ENCODE data around the gene ANKRD62. TPM values are rescaled to one million over a fixed set of nuclear protein-coding genes. Genes with fewer than 3 reads are reported as not detected.
A peak's percentile ranks its signal among the peaks of the same experiment; 100 is the strongest.
"Not testable (repeated sequence)": the region's sequence is repeated elsewhere in the genome, so short reads cannot be mapped to it uniquely, and the experiment has no call there.

Gene ANKRD62
- total RNA-seq, 1 experiment from 2014 or later, result not detected

DNA sequence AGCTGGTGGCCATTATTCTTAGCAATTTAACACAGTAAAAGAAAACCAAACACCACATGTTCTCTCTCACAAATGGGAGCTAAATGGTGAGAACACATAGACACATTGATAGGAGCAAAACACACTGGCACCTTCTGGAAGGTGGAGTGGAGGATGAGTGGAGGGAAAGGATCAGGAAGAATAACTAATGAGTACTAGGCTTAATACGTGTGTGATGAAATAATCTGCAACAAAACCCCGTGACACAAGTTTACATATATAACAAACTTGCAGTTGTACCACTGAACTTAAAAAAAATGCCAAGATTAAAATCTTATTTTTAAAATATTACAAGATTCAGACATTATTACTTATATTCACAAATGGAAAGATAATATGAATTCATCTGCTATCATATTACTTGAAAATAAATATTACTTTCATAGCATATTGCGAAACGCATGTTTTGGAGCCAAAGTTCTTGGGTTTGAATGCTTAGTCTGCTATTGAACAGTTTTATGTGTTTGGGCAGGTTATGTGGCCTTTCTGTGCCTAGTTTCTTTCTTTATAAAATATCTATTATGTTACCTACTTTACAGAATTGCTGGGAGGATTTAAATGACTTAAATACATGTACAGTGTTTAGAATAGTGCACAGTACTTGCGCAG, 20.5 kb downstream of the ANKRD62 start:
- intact Hi-C loops (cut with micrococcal nuclease; ENCODE audit: unreplicated experiment), result no loop called here
- H3K27ac ChIP-seq (ENCODE audit: low read depth, low read length, poor library complexity, severe bottlenecking), result no peak overlapping the region
- no peaks in the 10 kb centered on the region for H3K27me3 ChIP-seq (replicated peaks; ENCODE audit: insufficient read depth, low read depth, low read length, poor library complexity)
- H3K4me3 ChIP-seq (ENCODE audit: low read depth, low read length, poor library complexity, severe bottlenecking), result no peak overlapping the region
- H3K36me3 ChIP-seq (ENCODE audit: insufficient read depth, low read length, poor library complexity, severe bottlenecking), result no peaks in the 10 kb centered on the region
- no TSS peak for BruUV-seq (replicated peaks)
- DNase-seq (ENCODE audit: low spot score), result no peak
- ChIA-PET POLR2A (ENCODE audit: low non-redundant PET) (no interaction called here), CTCF (no interaction called here)
- H3K4me1 ChIP-seq (ENCODE audit: insufficient read depth, low read length, poor library complexity, severe bottlenecking), result no peaks in the 10 kb centered on the region
- no peak for TF ChIP-seq EZH2 (IDR thresholded peaks at IDR 0.05; ENCODE audit: borderline replicate concordance, low read depth, low read length, poor library complexity, severe bottlenecking)
- TF ChIP-seq, protein P1, sequence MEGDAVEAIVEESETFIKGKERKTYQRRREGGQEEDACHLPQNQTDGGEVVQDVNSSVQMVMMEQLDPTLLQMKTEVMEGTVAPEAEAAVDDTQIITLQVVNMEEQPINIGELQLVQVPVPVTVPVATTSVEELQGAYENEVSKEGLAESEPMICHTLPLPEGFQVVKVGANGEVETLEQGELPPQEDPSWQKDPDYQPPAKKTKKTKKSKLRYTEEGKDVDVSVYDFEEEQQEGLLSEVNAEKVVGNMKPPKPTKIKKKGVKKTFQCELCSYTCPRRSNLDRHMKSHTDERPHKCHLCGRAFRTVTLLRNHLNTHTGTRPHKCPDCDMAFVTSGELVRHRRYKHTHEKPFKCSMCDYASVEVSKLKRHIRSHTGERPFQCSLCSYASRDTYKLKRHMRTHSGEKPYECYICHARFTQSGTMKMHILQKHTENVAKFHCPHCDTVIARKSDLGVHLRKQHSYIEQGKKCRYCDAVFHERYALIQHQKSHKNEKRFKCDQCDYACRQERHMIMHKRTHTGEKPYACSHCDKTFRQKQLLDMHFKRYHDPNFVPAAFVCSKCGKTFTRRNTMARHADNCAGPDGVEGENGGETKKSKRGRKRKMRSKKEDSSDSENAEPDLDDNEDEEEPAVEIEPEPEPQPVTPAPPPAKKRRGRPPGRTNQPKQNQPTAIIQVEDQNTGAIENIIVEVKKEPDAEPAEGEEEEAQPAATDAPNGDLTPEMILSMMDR (conservative IDR thresholded peaks at IDR 0.05; ENCODE audit: low read depth, low read length), result no peak
- no peaks in the 10 kb centered on the region for H3K9me3 ChIP-seq (ENCODE audit: low read depth, low read length, poor library complexity, severe bottlenecking)

DNA sequence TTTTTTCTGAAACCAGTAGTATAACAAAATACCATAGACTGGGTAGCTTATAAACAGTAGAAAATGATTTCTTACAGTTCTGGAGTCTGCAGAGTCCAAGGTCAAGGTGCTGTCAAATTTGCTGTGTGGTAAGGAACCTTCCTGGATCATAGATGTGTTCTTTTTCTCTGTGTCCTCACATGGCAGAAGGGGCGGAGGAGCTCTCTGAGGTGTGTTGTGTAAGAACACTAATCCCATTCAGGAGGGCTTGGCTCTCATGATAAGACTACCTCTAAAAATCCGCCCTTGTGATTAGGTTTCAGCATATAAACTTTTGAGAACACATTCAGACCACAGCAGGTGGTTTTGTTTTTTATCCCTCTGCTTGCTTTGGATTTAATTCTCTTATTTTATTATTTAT, 25.7 kb downstream of the ANKRD62 start:
- no peaks in the 10 kb centered on the region for H3K9me3 ChIP-seq (ENCODE audit: low read depth, low read length, poor library complexity, severe bottlenecking)
- BruUV-seq (replicated peaks), result no TSS peak
- H3K4me1 ChIP-seq (ENCODE audit: insufficient read depth, low read length, poor library complexity, severe bottlenecking), result no peaks in the 10 kb centered on the region
- peaks cover 17% of the 10 kb centered on the region for H3K27me3 ChIP-seq (replicated peaks; ENCODE audit: insufficient read depth, low read depth, low read length, poor library complexity)
- no peak for TF ChIP-seq EZH2 (IDR thresholded peaks at IDR 0.05; ENCODE audit: borderline replicate concordance, low read depth, low read length, poor library complexity, severe bottlenecking)
- TF ChIP-seq, protein P1 (conservative IDR thresholded peaks at IDR 0.05; ENCODE audit: low read depth, low read length), result no peak
- no peak overlapping the region for H3K4me3 ChIP-seq (ENCODE audit: low read depth, low read length, poor library complexity, severe bottlenecking)
- no peak for DNase-seq (ENCODE audit: low spot score)
- no peak overlapping the region for H3K27ac ChIP-seq (ENCODE audit: low read depth, low read length, poor library complexity, severe bottlenecking)
- POLR2A ChIA-PET (ENCODE audit: low non-redundant PET), result no interaction called here
- intact Hi-C loops (cut with micrococcal nuclease; ENCODE audit: unreplicated experiment), result loop anchor here (5.0 kb wide), 1 partner anchor 33 kb away; no protein-coding TSS in a partner anchor
- CTCF ChIA-PET, result no interaction called here
- no peaks in the 10 kb centered on the region for H3K36me3 ChIP-seq (ENCODE audit: insufficient read depth, low read length, poor library complexity, severe bottlenecking)

DNA sequence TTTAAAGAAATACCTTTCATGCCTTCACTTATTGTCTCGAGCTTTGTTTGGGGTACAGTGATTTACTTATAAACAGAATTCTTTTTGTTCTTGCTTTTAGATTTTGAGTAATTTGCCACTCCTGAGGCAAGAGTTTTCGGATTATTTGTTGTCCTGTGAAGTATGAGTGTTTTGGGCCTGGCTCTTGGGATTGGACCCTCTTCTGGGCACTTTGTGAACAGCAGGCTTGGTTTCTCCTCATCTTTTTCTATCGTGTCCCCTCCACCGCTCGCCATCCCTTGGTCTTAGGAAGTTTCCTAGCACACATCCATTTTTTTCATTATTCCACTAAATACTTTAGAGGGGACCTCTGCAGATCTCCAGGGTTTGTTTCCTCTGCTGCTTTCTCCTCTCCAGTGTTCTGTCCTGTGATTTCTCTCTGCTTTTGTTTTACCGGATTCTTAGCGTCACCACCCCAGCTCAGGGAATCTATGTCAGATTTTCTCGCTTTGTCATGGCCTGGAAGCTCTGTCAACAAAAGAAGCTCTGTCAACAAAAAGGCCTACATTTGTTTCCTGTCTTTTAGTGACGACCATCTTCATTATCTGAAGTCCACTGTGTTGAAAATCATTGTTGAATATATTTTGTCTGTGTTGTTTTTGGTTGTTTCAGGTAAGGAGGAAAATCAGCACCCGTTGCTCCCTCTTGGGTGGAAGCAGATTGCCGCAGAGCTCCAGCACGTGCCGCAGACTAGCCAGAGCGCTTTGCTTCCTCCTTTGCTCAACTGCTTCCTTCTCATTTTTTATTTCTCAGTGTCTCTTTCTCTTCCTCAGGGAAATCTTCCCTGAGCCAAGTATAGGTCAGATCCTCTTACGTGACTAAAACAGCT, 27.8 kb downstream of the ANKRD62 start:
- no TSS peak for BruUV-seq (replicated peaks)
- no peak overlapping the region for H3K27ac ChIP-seq (ENCODE audit: low read depth, low read length, poor library complexity, severe bottlenecking)
- H3K27me3 ChIP-seq (replicated peaks; ENCODE audit: insufficient read depth, low read depth, low read length, poor library complexity), result peaks cover 34% of the 10 kb centered on the region
- H3K4me1 ChIP-seq (ENCODE audit: insufficient read depth, low read length, poor library complexity, severe bottlenecking), result no peaks in the 10 kb centered on the region
- no peak overlapping the region for H3K4me3 ChIP-seq (ENCODE audit: low read depth, low read length, poor library complexity, severe bottlenecking)
- ChIA-PET CTCF (no interaction called here), POLR2A (ENCODE audit: low non-redundant PET) (no interaction called here)
- intact Hi-C loops (cut with micrococcal nuclease; ENCODE audit: unreplicated experiment), result no loop called here
- H3K36me3 ChIP-seq (ENCODE audit: insufficient read depth, low read length, poor library complexity, severe bottlenecking), result no peaks in the 10 kb centered on the region
- TF ChIP-seq, protein P1 (conservative IDR thresholded peaks at IDR 0.05; ENCODE audit: low read depth, low read length), result peak; percentile 36; the same call in 1 of the 2 replicates
- TF ChIP-seq EZH2 (IDR thresholded peaks at IDR 0.05; ENCODE audit: borderline replicate concordance, low read depth, low read length, poor library complexity, severe bottlenecking), result no peak
- peak; percentile 10 for DNase-seq (ENCODE audit: low spot score)
- H3K9me3 ChIP-seq (ENCODE audit: low read depth, low read length, poor library complexity, severe bottlenecking), result no peaks in the 10 kb centered on the region

DNA sequence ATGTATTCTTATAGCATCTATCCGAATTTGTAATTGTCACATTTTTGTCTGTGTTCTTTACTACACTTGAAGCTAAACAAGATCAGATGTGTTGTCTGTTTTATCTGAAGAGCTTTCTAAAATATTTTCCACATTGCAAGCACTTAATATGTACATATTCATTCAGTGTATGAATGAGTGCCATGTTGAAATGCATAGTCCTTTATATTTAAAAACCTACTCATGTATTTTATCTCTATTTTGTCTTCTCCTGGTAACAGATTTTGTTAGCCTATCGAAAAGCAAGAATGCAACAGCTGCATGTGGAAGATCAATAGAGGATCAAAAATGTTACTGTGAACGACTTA, 28.4 kb downstream of the ANKRD62 start:
- H3K4me1 ChIP-seq (ENCODE audit: insufficient read depth, low read length, poor library complexity, severe bottlenecking), result not testable (repeated sequence)

DNA sequence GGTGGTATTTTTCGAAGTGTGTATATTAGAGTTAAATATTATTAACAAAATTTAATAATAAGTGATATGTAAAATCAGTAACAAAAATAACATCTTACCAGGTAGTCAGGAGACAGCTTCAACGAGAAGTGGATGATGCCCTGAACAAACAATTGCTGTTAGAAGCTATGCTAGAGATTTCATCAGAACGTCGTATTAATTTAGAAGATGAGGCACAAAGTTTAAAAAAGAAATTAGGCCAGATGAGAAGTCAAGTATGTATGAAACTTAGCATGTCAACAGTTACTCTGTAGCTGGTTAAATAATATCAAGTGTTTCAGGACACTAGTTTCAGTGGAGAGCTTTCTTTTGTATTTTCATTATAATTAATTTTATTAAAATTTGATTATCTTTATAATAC, 34.0 kb downstream of the ANKRD62 start:
- intact Hi-C loops (cut with micrococcal nuclease; ENCODE audit: unreplicated experiment); H3K27ac ChIP-seq (ENCODE audit: low read depth, low read length, poor library complexity, severe bottlenecking); CTCF ChIA-PET; H3K36me3 ChIP-seq (ENCODE audit: insufficient read depth, low read length, poor library complexity, severe bottlenecking); POLR2A ChIA-PET (ENCODE audit: low non-redundant PET); BruUV-seq (replicated peaks); H3K4me1 ChIP-seq (ENCODE audit: insufficient read depth, low read length, poor library complexity, severe bottlenecking); H3K4me3 ChIP-seq (ENCODE audit: low read depth, low read length, poor library complexity, severe bottlenecking); DNase-seq (ENCODE audit: low spot score); H3K9me3 ChIP-seq (ENCODE audit: low read depth, low read length, poor library complexity, severe bottlenecking): not testable (repeated sequence)
- peaks cover 33% of the 10 kb centered on the region for H3K27me3 ChIP-seq (replicated peaks; ENCODE audit: insufficient read depth, low read depth, low read length, poor library complexity)

More for the DNA sequence above, 28.4 kb downstream of the ANKRD62 start:
- intact Hi-C loops (cut with micrococcal nuclease; ENCODE audit: unreplicated experiment); BruUV-seq (replicated peaks); DNase-seq (ENCODE audit: low spot score); H3K36me3 ChIP-seq (ENCODE audit: insufficient read depth, low read length, poor library complexity, severe bottlenecking); H3K9me3 ChIP-seq (ENCODE audit: low read depth, low read length, poor library complexity, severe bottlenecking); H3K27ac ChIP-seq (ENCODE audit: low read depth, low read length, poor library complexity, severe bottlenecking); H3K4me3 ChIP-seq (ENCODE audit: low read depth, low read length, poor library complexity, severe bottlenecking); POLR2A ChIA-PET (ENCODE audit: low non-redundant PET); CTCF ChIA-PET: not testable (repeated sequence)
- H3K27me3 ChIP-seq (replicated peaks; ENCODE audit: insufficient read depth, low read depth, low read length, poor library complexity), result peaks cover 36% of the 10 kb centered on the region
